SK-N-SH treated with all-trans-retinoic acid at 6 μM for 48 hours (cell line): ENCODE results near the gene NLRP2B.

Source experiments
- ATAC-seq: fragments of 200-7000 bp; cut with Tn5 transposase; 3 replicates; pipeline ENCODE4 v1.9.1; 2020; ENCODE audit warnings: mild to moderate bottlenecking, moderate library complexity
- ARNTL ChIP-seq: fragments of 450-650 bp; formaldehyde crosslinking; IDR thresholded peaks from 2 replicates; pipeline ENCODE4 v1.5.0; 2020; ENCODE audit warnings: low read depth, mild to moderate bottlenecking, moderate library complexity, borderline replicate concordance
- BACH2 ChIP-seq: fragments of 250-450 bp; sonication (Bioruptor Pico); IDR thresholded peaks from 2 replicates; pipeline ENCODE4 v1.9.0; 2021; ENCODE audit warnings: mild to moderate bottlenecking, borderline replicate concordance
- CSDC2 ChIP-seq: fragments of 250-450 bp; sonication (Bioruptor Pico); IDR thresholded peaks from 2 replicates; pipeline ENCODE4 v1.5.0; 2020; ENCODE audit warnings: mild to moderate bottlenecking, moderate library complexity
- ESRRG ChIP-seq: fragments of 250-450 bp; sonication (Bioruptor Pico); IDR thresholded peaks from 2 replicates; pipeline ENCODE4 v1.6.1; 2021; ENCODE audit warnings: mild to moderate bottlenecking
- GLIS3 ChIP-seq: fragments of 250-450 bp; sonication (Bioruptor Pico); IDR thresholded peaks from 2 replicates; pipeline ENCODE4 v1.5.0; 2020; ENCODE audit warnings: mild to moderate bottlenecking, moderate library complexity
- ISL1 ChIP-seq: fragments of 250-450 bp; sonication (Bioruptor Pico); IDR thresholded peaks from 2 replicates; pipeline ENCODE4 v2.1.2; 2022; ENCODE audit warnings: mild to moderate bottlenecking, moderate library complexity
- OSR1 ChIP-seq: fragments of 250-450 bp; sonication (Bioruptor Pico); IDR thresholded peaks from 2 replicates; pipeline ENCODE4 v1.8.0; 2022; ENCODE audit warnings: moderate library complexity, mild to moderate bottlenecking, inconsistent platforms
- PATZ1 ChIP-seq: fragments of 250-450 bp; sonication (Bioruptor Pico); IDR thresholded peaks from 2 replicates; pipeline ENCODE4 v1.8.0; 2020; ENCODE audit warnings: mild to moderate bottlenecking, moderate library complexity, borderline replicate concordance
- POU6F1 ChIP-seq: fragments of 250-450 bp; sonication (Bioruptor Pico); IDR thresholded peaks from 2 replicates; pipeline ENCODE4 v1.8.0; 2021; ENCODE audit warnings: low read depth, mild to moderate bottlenecking, moderate library complexity, borderline replicate concordance
- PPARA ChIP-seq: fragments of 250-450 bp; sonication (Bioruptor Pico); IDR thresholded peaks from 2 replicates; pipeline ENCODE4 v1.5.0; 2020; ENCODE audit warnings: mild to moderate bottlenecking, borderline replicate concordance
- RARB ChIP-seq: fragments of 250-450 bp; sonication (Bioruptor Pico); IDR thresholded peaks from 2 replicates; pipeline ENCODE4 v1.8.0; 2021; ENCODE audit warnings: mild to moderate bottlenecking, moderate library complexity
- TCF4 ChIP-seq: fragments of 250-450 bp; sonication (Bioruptor Pico); IDR thresholded peaks from 2 replicates; pipeline ENCODE4 v1.8.0; 2021; ENCODE audit warnings: mild to moderate bottlenecking, moderate library complexity, borderline replicate concordance
- TOX ChIP-seq: fragments of 250-450 bp; sonication (Bioruptor Pico); IDR thresholded peaks from 2 replicates; pipeline ENCODE4 v1.8.0; 2021; ENCODE audit warnings: mild to moderate bottlenecking, moderate library complexity, borderline replicate concordance
- TSHZ2 ChIP-seq: fragments of 250-450 bp; sonication (Bioruptor Pico); IDR thresholded peaks from 2 replicates; pipeline ENCODE4 v1.5.0; 2020; ENCODE audit warnings: mild to moderate bottlenecking, moderate library complexity
- ZC3H10 ChIP-seq: fragments of 250-450 bp; sonication (Bioruptor Pico); IDR thresholded peaks from 2 replicates; pipeline ENCODE4 v1.5.1; 2021; ENCODE audit warnings: mild to moderate bottlenecking, moderate library complexity
- ZFP3 ChIP-seq: fragments of 250-450 bp; sonication (Bioruptor Pico); IDR thresholded peaks from 2 replicates; pipeline ENCODE4 v1.5.0; 2020; ENCODE audit warnings: mild to moderate bottlenecking, moderate library complexity
- ZFP30 ChIP-seq: fragments of 450-650 bp; formaldehyde crosslinking; IDR thresholded peaks from 2 replicates; pipeline ENCODE4 v1.5.0; 2022; ENCODE audit warnings: mild to moderate bottlenecking, moderate library complexity
- ZNF565 ChIP-seq: fragments of 450-650 bp; formaldehyde crosslinking; conservative IDR thresholded peaks from 2 replicates; pipeline ENCODE4 v1.5.0; 2020; ENCODE audit warnings: low read depth, mild to moderate bottlenecking, moderate library complexity
- ZNF70 ChIP-seq: fragments of 450-650 bp; formaldehyde crosslinking; IDR thresholded peaks from 2 replicates; pipeline ENCODE4 v1.5.0; 2020; ENCODE audit warnings: mild to moderate bottlenecking, moderate library complexity
- ZNF8 ChIP-seq: fragments of 450-650 bp; formaldehyde crosslinking; IDR thresholded peaks from 2 replicates; pipeline ENCODE4 v1.5.0; 2020; ENCODE audit warnings: mild to moderate bottlenecking, moderate library complexity

Gene NLRP2B

GRCh38 chrX:57669961-57670360 lies 10.1 kb downstream of the NLRP2B start:
- no peak for ATAC-seq
- TF ChIP-seq TCF4 (CRISPR knock-in tag): no peak
- TF ChIP-seq ZNF8 (CRISPR knock-in tag): no peak
- no peak for TF ChIP-seq TOX
- no peak for TF ChIP-seq OSR1 (CRISPR knock-in tag)
- no peak for TF ChIP-seq CSDC2 (CRISPR knock-in tag)
- TF ChIP-seq ARNTL (CRISPR knock-in tag): no peak
- no peak for TF ChIP-seq ZNF70 (CRISPR knock-in tag)
- TF ChIP-seq ISL1 (CRISPR knock-in tag): no peak
- TF ChIP-seq RARB: no peak
- TF ChIP-seq ZC3H10: no peak
- TF ChIP-seq TSHZ2 (CRISPR knock-in tag): no peak
- no peak for TF ChIP-seq POU6F1 (CRISPR knock-in tag)
- no peak for TF ChIP-seq BACH2 (CRISPR knock-in tag)
- no peak for TF ChIP-seq PATZ1 (CRISPR knock-in tag)
- TF ChIP-seq ZFP3 (CRISPR knock-in tag): no peak

GRCh38 chrX:57667010-57667409 lies 13.1 kb downstream of the NLRP2B start:
- TF ChIP-seq CSDC2 (CRISPR knock-in tag): no peak
- no peak for TF ChIP-seq RARB
- TF ChIP-seq OSR1 (CRISPR knock-in tag): no peak
- no peak for TF ChIP-seq ISL1 (CRISPR knock-in tag)
- TF ChIP-seq ZNF70 (CRISPR knock-in tag): no peak
- no peak for TF ChIP-seq ZFP30 (CRISPR knock-in tag)
- TF ChIP-seq ZNF8 (CRISPR knock-in tag): no peak
- TF ChIP-seq ZC3H10: no peak
- no peak for TF ChIP-seq TSHZ2 (CRISPR knock-in tag)
- no peak for TF ChIP-seq TCF4 (CRISPR knock-in tag)
- TF ChIP-seq ARNTL (CRISPR knock-in tag): no peak
- TF ChIP-seq PPARA: no peak
- TF ChIP-seq BACH2 (CRISPR knock-in tag): no peak
- no peak for TF ChIP-seq PATZ1 (CRISPR knock-in tag)
- TF ChIP-seq TOX: no peak
- TF ChIP-seq ZNF565: no peak
- ATAC-seq: no peak

GRCh38 chrX:57655065-57655464 lies 25.0 kb downstream of the NLRP2B start:
- no peak for ATAC-seq
- TF ChIP-seq ESRRG (no peak), TSHZ2 (CRISPR knock-in tag) (no peak), CSDC2 (CRISPR knock-in tag) (no peak), ZNF565 (no peak), GLIS3 (CRISPR knock-in tag) (no peak), OSR1 (CRISPR knock-in tag) (no peak), ZFP30 (CRISPR knock-in tag) (no peak), ZNF8 (CRISPR knock-in tag) (no peak)
